ENCODE results near the gene SUSD6. TPM values are rescaled to one million over a fixed set of nuclear protein-coding genes. Genes with fewer than 3 reads are reported as not detected.
"Not testable (repeated sequence)": the region's sequence is repeated elsewhere in the genome, so short reads cannot be mapped to it uniquely, and the experiment has no call there.

SUSD6 gene
- total RNA-seq, 1 experiment from 2014 or later = 21.5 TPM

DNA sequence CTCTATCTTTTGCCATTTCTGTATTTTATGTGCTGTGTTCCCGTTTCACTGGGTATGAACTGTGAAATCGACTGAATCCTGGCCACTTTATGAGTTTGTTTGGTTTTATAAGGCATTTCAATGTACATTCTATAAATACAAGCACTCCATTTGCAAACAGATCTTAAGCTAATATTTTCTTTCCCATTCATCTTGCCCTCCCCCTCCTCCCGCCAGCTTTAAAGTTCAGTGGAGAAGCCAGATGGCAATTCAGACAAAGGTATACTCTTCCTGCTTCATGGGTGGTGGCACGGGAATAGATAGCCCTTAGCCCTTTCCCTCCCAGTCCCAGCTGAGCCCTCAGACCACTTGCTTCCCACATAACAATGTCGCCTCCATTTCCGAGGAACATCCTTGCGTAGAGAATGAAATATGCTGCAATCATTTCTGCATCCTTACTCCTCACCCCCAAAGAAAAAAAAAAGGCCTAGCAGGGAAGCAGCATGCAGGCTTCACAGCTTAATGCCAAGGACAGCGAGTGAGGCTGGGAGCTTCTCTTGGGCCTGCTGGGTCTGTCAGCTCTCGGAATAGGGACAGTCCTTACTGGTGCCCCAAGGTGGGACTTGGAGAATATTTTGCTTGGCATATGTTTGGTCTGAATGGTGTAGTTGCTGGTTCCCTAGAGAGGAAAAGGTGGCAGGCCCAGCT lies 102.7 kb downstream of the SUSD6 start:
- Histone ChIP-seq H3K4me3 (ENCODE audit: low read depth, low read length) (no peak overlapping the region), H3K9me3 (no peaks in the 10 kb centered on the region), H3K36me3 (ENCODE audit: control insufficient read depth, insufficient read depth, low read length) (peaks cover 2% of the 10 kb centered on the region), H3K27me3 (replicated peaks; ENCODE audit: control insufficient read depth, insufficient read depth, low read length) (no peaks in the 10 kb centered on the region), H3K4me1 (peaks cover 17% of the 10 kb centered on the region; the same call in 1 of the 2 replicates)
- H3K27ac Mint-ChIP-seq (ENCODE audit: unreplicated experiment) = no peak overlapping the region
- peaks cover 21% of the 10 kb centered on the region for H3K4me1 Mint-ChIP-seq (ENCODE audit: low read depth, unreplicated experiment)
- no peaks in the 10 kb centered on the region for H3K36me3 Mint-ChIP-seq (ENCODE audit: insufficient read depth, unreplicated experiment)
- TF ChIP-seq, protein P1, sequence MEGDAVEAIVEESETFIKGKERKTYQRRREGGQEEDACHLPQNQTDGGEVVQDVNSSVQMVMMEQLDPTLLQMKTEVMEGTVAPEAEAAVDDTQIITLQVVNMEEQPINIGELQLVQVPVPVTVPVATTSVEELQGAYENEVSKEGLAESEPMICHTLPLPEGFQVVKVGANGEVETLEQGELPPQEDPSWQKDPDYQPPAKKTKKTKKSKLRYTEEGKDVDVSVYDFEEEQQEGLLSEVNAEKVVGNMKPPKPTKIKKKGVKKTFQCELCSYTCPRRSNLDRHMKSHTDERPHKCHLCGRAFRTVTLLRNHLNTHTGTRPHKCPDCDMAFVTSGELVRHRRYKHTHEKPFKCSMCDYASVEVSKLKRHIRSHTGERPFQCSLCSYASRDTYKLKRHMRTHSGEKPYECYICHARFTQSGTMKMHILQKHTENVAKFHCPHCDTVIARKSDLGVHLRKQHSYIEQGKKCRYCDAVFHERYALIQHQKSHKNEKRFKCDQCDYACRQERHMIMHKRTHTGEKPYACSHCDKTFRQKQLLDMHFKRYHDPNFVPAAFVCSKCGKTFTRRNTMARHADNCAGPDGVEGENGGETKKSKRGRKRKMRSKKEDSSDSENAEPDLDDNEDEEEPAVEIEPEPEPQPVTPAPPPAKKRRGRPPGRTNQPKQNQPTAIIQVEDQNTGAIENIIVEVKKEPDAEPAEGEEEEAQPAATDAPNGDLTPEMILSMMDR (IDR thresholded peaks at IDR 0.05; ENCODE audit: insufficient read depth in 1 of 2, low read depth in 1 of 2, low read length in 1 of 2, severe bottlenecking in 1 of 2, unreplicated experiment in 1 of 2) = no peak
- H3K4me3 Mint-ChIP-seq (ENCODE audit: unreplicated experiment) = no peak overlapping the region
- no peaks in the 10 kb centered on the region for H3K9me3 Mint-ChIP-seq (ENCODE audit: unreplicated experiment)
- CTCF ChIA-PET = interaction anchor here (0.6 to 1.2 kb wide), 8 partner anchors 13 to 286 kb away, joined by 3 to 13 read pairs (median 4); no protein-coding TSS in a partner anchor
- peak in 1 of 2 experiments; percentile 23 for DNase-seq
- BruUV-seq (replicated peaks) = TSS peak; percentile 29
- no peaks in the 10 kb centered on the region for H3K27me3 Mint-ChIP-seq (ENCODE audit: insufficient read depth, unreplicated experiment)
- intact Hi-C loops (cut with micrococcal nuclease; ENCODE audit: unreplicated experiment) = no loop called here
- POLR2A ChIA-PET = interaction anchor here (0.6 kb wide), 2 partner anchors 103 to 211 kb away, joined by 4 to 6 read pairs; partner anchors contain the start of gene SUSD6

DNA sequence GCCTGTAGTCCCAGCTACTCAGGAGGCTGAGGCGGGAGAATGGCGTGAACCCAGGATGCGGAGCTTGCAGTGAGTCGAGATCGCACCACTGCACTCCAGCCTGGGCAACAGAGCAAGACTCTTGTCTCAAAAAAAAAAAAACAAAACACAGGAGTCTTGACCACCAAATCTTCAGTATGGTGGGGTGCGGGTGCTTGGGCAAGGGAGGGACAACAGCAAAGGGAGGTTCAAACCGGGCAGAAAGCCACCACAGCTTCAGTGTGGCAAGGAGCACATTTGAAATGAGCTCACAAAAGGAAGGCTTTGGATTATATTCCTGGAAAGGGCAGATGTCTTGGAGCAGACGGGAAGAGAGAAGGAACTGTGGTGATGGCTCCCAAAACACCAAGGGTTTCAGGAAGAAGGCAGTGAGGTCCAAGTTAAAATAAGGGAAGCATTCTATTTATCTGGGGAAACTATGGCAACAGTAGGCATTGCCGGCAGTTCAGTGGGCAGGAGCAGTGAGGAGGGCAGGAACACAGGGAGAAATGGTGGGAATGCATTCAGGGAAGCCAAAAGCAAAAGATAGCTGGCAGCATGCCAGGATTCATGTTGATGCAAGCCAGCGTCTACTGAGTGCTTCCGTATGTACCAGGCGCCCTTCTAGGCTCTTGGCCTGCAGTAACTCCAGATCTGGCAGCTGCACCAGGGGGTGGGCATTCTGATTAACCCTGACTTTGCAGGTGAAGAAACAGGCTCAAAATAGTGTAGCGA lies 104.5 kb downstream of the SUSD6 start:
- Mint-ChIP-seq H3K4me3 (ENCODE audit: unreplicated experiment) (no peak overlapping the region), H3K4me1 (ENCODE audit: low read depth, unreplicated experiment) (peaks cover 21% of the 10 kb centered on the region), H3K27me3 (ENCODE audit: insufficient read depth, unreplicated experiment) (no peaks in the 10 kb centered on the region), H3K27ac (ENCODE audit: unreplicated experiment) (no peak overlapping the region), H3K9me3 (ENCODE audit: unreplicated experiment) (no peaks in the 10 kb centered on the region), H3K36me3 (ENCODE audit: insufficient read depth, unreplicated experiment) (no peaks in the 10 kb centered on the region)
- BruUV-seq (replicated peaks) = no TSS peak
- H3K4me1 ChIP-seq = peaks cover 17% of the 10 kb centered on the region; the same call in 1 of the 2 replicates
- no peaks in the 10 kb centered on the region; the same call in 1 of the 2 replicates for H3K36me3 ChIP-seq (ENCODE audit: control insufficient read depth, insufficient read depth, low read length)
- no peak for DNase-seq
- H3K4me3 ChIP-seq (ENCODE audit: low read depth, low read length) = no peak overlapping the region
- no peaks in the 10 kb centered on the region for H3K9me3 ChIP-seq
- POLR2A ChIA-PET = interaction anchor here (0.6 kb wide), 1 partner anchor 271 kb away, joined by 4 read pairs; no protein-coding TSS in a partner anchor
- intact Hi-C loops (cut with micrococcal nuclease; ENCODE audit: unreplicated experiment) = no loop called here
- no peaks in the 10 kb centered on the region for H3K27me3 ChIP-seq (replicated peaks; ENCODE audit: control insufficient read depth, insufficient read depth, low read length)
- TF ChIP-seq, protein P1 (IDR thresholded peaks at IDR 0.05; ENCODE audit: insufficient read depth in 1 of 2, low read depth in 1 of 2, low read length in 1 of 2, severe bottlenecking in 1 of 2, unreplicated experiment in 1 of 2) = no peak
- CTCF ChIA-PET = interaction anchor here (0.7 kb wide), 1 partner anchor 67 kb away, joined by 3 read pairs; no protein-coding TSS in a partner anchor

DNA sequence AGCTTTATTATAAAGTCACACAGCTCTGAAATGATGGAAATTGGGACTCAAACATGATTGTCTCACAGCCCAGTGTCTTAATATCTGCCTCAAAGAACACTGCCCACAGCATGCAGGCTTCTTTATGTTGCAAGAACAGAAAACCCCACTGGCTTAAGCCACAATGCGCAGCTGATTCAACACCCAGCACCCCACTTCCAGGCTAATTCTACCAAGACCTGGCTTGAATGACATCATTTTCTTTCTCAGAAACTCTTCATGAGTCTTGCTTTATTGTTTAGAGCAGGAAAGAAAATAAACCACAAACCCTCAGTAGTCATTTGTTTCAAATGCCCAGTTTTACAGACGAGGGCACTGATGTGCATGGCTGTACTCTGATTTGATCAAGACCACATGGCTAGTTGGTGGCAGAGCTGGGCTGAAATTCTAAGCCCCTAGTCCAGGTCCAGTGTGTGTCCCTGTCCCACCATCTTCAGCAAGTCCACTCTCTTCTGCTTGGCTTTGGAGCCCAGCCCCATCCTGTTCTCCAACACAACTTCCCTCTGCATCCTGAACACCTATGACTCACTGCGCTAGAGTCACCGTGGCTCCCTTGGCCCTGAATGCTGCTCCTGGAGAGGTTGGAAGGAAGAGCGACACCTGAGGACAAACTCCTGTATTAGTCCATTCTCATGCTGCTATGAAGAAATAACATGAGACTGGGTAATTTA lies 105.2 kb downstream of the SUSD6 start:
- H3K27me3 ChIP-seq (replicated peaks; ENCODE audit: control insufficient read depth, insufficient read depth, low read length) = no peaks in the 10 kb centered on the region
- TF ChIP-seq, protein P1 (IDR thresholded peaks at IDR 0.05; ENCODE audit: insufficient read depth in 1 of 2, low read depth in 1 of 2, low read length in 1 of 2, severe bottlenecking in 1 of 2, unreplicated experiment in 1 of 2) = no peak
- intact Hi-C loops (cut with micrococcal nuclease; ENCODE audit: unreplicated experiment) = no loop called here
- H3K36me3 Mint-ChIP-seq (ENCODE audit: insufficient read depth, unreplicated experiment) = no peaks in the 10 kb centered on the region
- H3K4me1 Mint-ChIP-seq (ENCODE audit: low read depth, unreplicated experiment) = peaks cover 21% of the 10 kb centered on the region
- BruUV-seq (replicated peaks) = no TSS peak
- no peak for DNase-seq
- POLR2A ChIA-PET = no interaction called here
- H3K36me3 ChIP-seq (ENCODE audit: control insufficient read depth, insufficient read depth, low read length) = no peaks in the 10 kb centered on the region
- no peak overlapping the region for H3K4me3 Mint-ChIP-seq (ENCODE audit: unreplicated experiment)
- no peak overlapping the region for H3K27ac Mint-ChIP-seq (ENCODE audit: unreplicated experiment)
- CTCF ChIA-PET = interaction anchor here (0.7 to 1.6 kb wide), 2 partner anchors 10 to 68 kb away, joined by 3 to 5 read pairs; no protein-coding TSS in a partner anchor
- no peaks in the 10 kb centered on the region for H3K9me3 Mint-ChIP-seq (ENCODE audit: unreplicated experiment)
- no peaks in the 10 kb centered on the region for H3K27me3 Mint-ChIP-seq (ENCODE audit: insufficient read depth, unreplicated experiment)
- H3K4me1 ChIP-seq = peaks cover 17% of the 10 kb centered on the region; the same call in 1 of the 2 replicates
- no peak overlapping the region for H3K4me3 ChIP-seq (ENCODE audit: low read depth, low read length)
- no peaks in the 10 kb centered on the region for H3K9me3 ChIP-seq

DNA sequence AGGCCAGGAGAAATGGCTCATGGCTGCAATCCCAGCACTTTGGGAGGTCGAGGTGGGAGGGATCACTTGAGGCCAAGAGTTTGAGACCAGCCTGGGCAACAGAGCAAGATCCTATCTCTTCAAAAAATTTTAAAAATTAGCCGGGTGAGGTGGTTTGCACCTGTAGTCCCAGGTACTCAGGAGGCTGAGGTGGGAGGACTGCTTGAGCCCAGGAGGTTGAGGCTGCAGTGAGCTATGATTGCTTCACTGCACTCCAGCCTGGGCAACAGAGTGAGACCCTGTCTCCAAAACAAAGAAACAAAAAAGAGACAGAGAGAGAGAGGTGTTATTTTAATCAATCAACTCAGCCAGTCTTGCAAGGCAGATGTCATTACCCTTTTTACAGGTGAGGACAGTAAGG lies 107.2 kb downstream of the SUSD6 start:
- H3K36me3 Mint-ChIP-seq (ENCODE audit: insufficient read depth, unreplicated experiment); H3K27ac Mint-ChIP-seq (ENCODE audit: unreplicated experiment); H3K4me3 ChIP-seq (ENCODE audit: low read depth, low read length); H3K4me1 Mint-ChIP-seq (ENCODE audit: low read depth, unreplicated experiment); BruUV-seq (replicated peaks); DNase-seq; POLR2A ChIA-PET; H3K36me3 ChIP-seq (ENCODE audit: control insufficient read depth, insufficient read depth, low read length); H3K9me3 ChIP-seq; H3K9me3 Mint-ChIP-seq (ENCODE audit: unreplicated experiment); CTCF ChIA-PET; H3K4me3 Mint-ChIP-seq (ENCODE audit: unreplicated experiment); H3K27me3 ChIP-seq (replicated peaks; ENCODE audit: control insufficient read depth, insufficient read depth, low read length); intact Hi-C loops (cut with micrococcal nuclease; ENCODE audit: unreplicated experiment); H3K4me1 ChIP-seq; H3K27me3 Mint-ChIP-seq (ENCODE audit: insufficient read depth, unreplicated experiment): not testable (repeated sequence)

Data from Caco-2 (cell line).